Lower leg skin (tissue), 3 donors: ENCODE results near the gene MC1R.

Source experiments
- CTCF ChIP-seq, 3 donors: fragments of 450-650 bp; IDR thresholded peaks; one replicate each; pipeline ENCODE4 v1.5.1; 2016; ENCODE audit warnings: antibody characterized with exemption in 3 of 3, mild to moderate bottlenecking in 3 of 3, moderate library complexity in 2 of 3
- POLR2A ChIP-seq, 2 donors: fragments of 450-650 bp; IDR thresholded peaks; one replicate each; pipeline ENCODE4 v1.6.1; 2016 to 2017; ENCODE audit warnings: antibody characterized with exemption in 2 of 2, mild to moderate bottlenecking in 1 of 2, moderate library complexity in 1 of 2

- TF ChIP-seq CTCF (IDR thresholded peaks at IDR 0.05): no peak
- no peak for TF ChIP-seq POLR2A (IDR thresholded peaks at IDR 0.05)
Observed at GRCh38 chr16:89955001-89955685, 36.5 kb downstream of the MC1R start.
